Measurements from ENCODE around the gene SLCO4A1. TPM values are rescaled to one million over a fixed set of nuclear protein-coding genes. Genes with fewer than 3 reads are reported as not detected.

SLCO4A1 gene
- total and polyA plus RNA-seq, 2 donors (not counting 3 experiments of a cell fraction or from before 2014, with no cell fraction given), result 1.4 to 4.1 TPM

- no peak overlapping the region for H3K4me3 ChIP-seq (replicated peaks in 1 of 3; ENCODE audit: insufficient read depth in 1 of 3, low read depth in 1 of 3, low read length in 3 of 3)
- no peaks in the 10 kb centered on the region for H4K20me1 ChIP-seq (replicated peaks; ENCODE audit: control insufficient read depth, extremely low read depth, insufficient read depth, low read length)
- H3K79me2 ChIP-seq (ENCODE audit: control insufficient read depth, insufficient read depth, low read length), result no peaks in the 10 kb centered on the region
- no peak overlapping the region for H2AFZ ChIP-seq (ENCODE audit: low read depth, low read length)
- H3K4me2 ChIP-seq (ENCODE audit: insufficient read depth, low read length), result no peak overlapping the region
- ChIA-PET CTCF (interaction anchor here (0.8 kb wide), 1 partner anchor 129 kb away, joined by 3 read pairs; no protein-coding TSS in a partner anchor), POLR2A (no interaction called here)
- intact Hi-C loops (cut with micrococcal nuclease), result no loop called here
- H3K4me1 ChIP-seq (ENCODE audit: control insufficient read depth, extremely low read depth, insufficient read depth, low read length), result peaks cover 10% of the 10 kb centered on the region
- no peaks in the 10 kb centered on the region for H3K9me1 ChIP-seq (replicated peaks; ENCODE audit: control insufficient read depth, extremely low read depth, insufficient read depth, low read length)
- no peaks in the 10 kb centered on the region for H3K27me3 ChIP-seq (ENCODE audit: control insufficient read depth in 2 of 2, insufficient read depth in 2 of 2, low read length in 2 of 2)
- dilution Hi-C loops (cut with MboI; ENCODE audit: extremely low pct_ligation_motif_present, low sequenced_read_pairs), result no loop called here
- H3K9ac ChIP-seq (replicated peaks; ENCODE audit: extremely low read depth, insufficient read depth, low read length), result no peak overlapping the region
- BruUV-seq (replicated peaks), result no TSS peak
- no peak overlapping the region for H3K27ac ChIP-seq (ENCODE audit: insufficient read depth, low read depth, low read length)
- TF ChIP-seq GATA2 (IDR thresholded peaks at IDR 0.05; ENCODE audit: insufficient read depth, insufficient read length, low read depth, low read length), result no peak
- TF ChIP-seq POLR2A (IDR thresholded peaks at IDR 0.05; ENCODE audit: low read depth, low read length), result no peak
- TF ChIP-seq, protein P1, sequence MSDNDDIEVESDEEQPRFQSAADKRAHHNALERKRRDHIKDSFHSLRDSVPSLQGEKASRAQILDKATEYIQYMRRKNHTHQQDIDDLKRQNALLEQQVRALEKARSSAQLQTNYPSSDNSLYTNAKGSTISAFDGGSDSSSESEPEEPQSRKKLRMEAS (IDR thresholded peaks at IDR 0.05; ENCODE audit: insufficient read depth, insufficient read length), result no peak
- no peak for TF ChIP-seq POLR2AphosphoS5 (IDR thresholded peaks at IDR 0.05; ENCODE audit: insufficient read depth, low read depth, low read length)
- TF ChIP-seq MYC (IDR thresholded peaks at IDR 0.05; ENCODE audit: low read depth, low read length), result no peak
- no peak for TF ChIP-seq FOS (IDR thresholded peaks at IDR 0.05; ENCODE audit: borderline replicate concordance, insufficient read depth, low read length)
- TF ChIP-seq CTCF (IDR thresholded peaks at IDR 0.05; ENCODE audit: extremely low read depth in 1 of 2, insufficient read depth in 1 of 2, low read depth in 1 of 2, low read length in 2 of 2), result no peak
- TF ChIP-seq JUN (IDR thresholded peaks at IDR 0.05; ENCODE audit: borderline replicate concordance, insufficient read depth, insufficient read length, low read depth), result no peak
- TF ChIP-seq EZH2 (IDR thresholded peaks at IDR 0.05; ENCODE audit: borderline replicate concordance, low read depth, low read length, severe bottlenecking), result no peak
- no peaks in the 10 kb centered on the region for H3K36me3 ChIP-seq (ENCODE audit: control insufficient read depth in 2 of 2, extremely low read depth in 1 of 2, insufficient read depth in 2 of 2, low read length in 2 of 2)
- no peak for FAIRE-seq
- no peak for DNase-seq (ENCODE audit: low read depth, low spot score)
- no peaks in the 10 kb centered on the region for H3K9me3 ChIP-seq (replicated peaks; ENCODE audit: control insufficient read depth, insufficient read depth, low read length)
Observed at GRCh38 chr20:62662422-62662821, 20.1 kb downstream of the SLCO4A1 start.
